HepG2 (cell line): ENCODE results near the gene OGFR. TPM values are rescaled to one million over a fixed set of nuclear protein-coding genes. Genes with fewer than 3 reads are reported as not detected.

Experiments used
- ATAC-seq: fragments of 200-7000 bp; cut with Tn5 transposase; 3 replicates; pipeline ENCODE4 v1.9.1; 2020; ENCODE audit warnings: mild to moderate bottlenecking, moderate library complexity
- BruUV-seq: library from RNA; stranded (reverse); fragments of 400-500 nt; replicated peaks from 2 replicates; lab custom pipeline; 2021; lab: Mats Ljungman, UMichigan
- CTCF ChIA-PET: fragments of 300-600 bp; formaldehyde crosslinking; extraction: SDS; loops from one replicate; lab custom pipeline; 2021; ENCODE audit warnings: low total read pairs, inconsistent platforms, low intra/inter-chr PET ratio; lab: Yijun Ruan, JAX
- POLR2A ChIA-PET: fragments of 350-600 bp; sonication (Branson Sonifier 250); formaldehyde crosslinking; loops from one replicate; lab custom pipeline; 2020; ENCODE audit warnings: antibody characterized with exemption, inconsistent platforms; lab: Yijun Ruan, JAX
- DNase-seq: peaks from one replicate; pipeline ENCODE4 v3.0.0-alpha.2; 2015; ENCODE audit warnings: low spot score
- FAIRE-seq: peaks from 3 replicates; lab custom pipeline; 2011; peaks lifted over from hg19 to GRCh38; lab: Jason Lieb, UNC
- H2AFZ ChIP-seq: one replicate; pipeline ENCODE4 v1.6.1; 2011; ENCODE audit warnings: low read length, inconsistent platforms
- H3K27ac ChIP-seq: fragments of 300-600 bp; 3 replicates; pipeline ENCODE4 v1.8.0; 2011; ENCODE audit warnings: mixed run types, mild to moderate bottlenecking, mixed read lengths, low read length, inconsistent platforms; ENCODE audit not compliant: insufficient read depth; ENCODE audit errors: extremely low read length
- H3K27me3 ChIP-seq, 2 experiments: fragments of 200-600 bp in 1 of 2; 2 replicates in 1 of 2; 3 replicates in 1 of 2; pipeline versions ENCODE4 v1.6.0 to v1.8.0; 2011; ENCODE audit warnings: low read length in 2 of 2, mild to moderate bottlenecking in 2 of 2, moderate library complexity in 2 of 2, inconsistent platforms in 1 of 2; ENCODE audit not compliant: insufficient read depth in 2 of 2, control insufficient read depth in 1 of 2
- H3K36me3 ChIP-seq, 2 experiments: fragments of 200-600 bp in 1 of 2; replicated peaks in 1 of 2; 2 replicates in 1 of 2; 3 replicates in 1 of 2; pipeline versions ENCODE4 v1.5.1 to v1.8.0; 2011; ENCODE audit warnings: low read length in 2 of 2, inconsistent platforms in 1 of 2; ENCODE audit not compliant: insufficient read depth in 2 of 2, control insufficient read depth in 1 of 2
- H3K4me1 ChIP-seq: 2 replicates; pipeline ENCODE4 v1.5.1; 2012; ENCODE audit warnings: low read length, inconsistent platforms; ENCODE audit not compliant: insufficient read depth
- H3K4me2 ChIP-seq: 2 replicates; pipeline ENCODE4 v1.6.0; 2011; ENCODE audit warnings: low read depth, low read length, inconsistent platforms
- H3K4me3 ChIP-seq, 3 experiments: fragments of 200-600 bp in 1 of 3; sonication (generic), shearing (Covaris generic) in 1 of 3; replicated peaks in 1 of 3; 2 replicates each; pipeline ENCODE4 v1.5.1; 2011 to 2016; ENCODE audit warnings: low read length in 3 of 3, inconsistent platforms in 2 of 3, low read depth in 2 of 3, mild to moderate bottlenecking in 2 of 3, control low read depth in 1 of 3, mixed read lengths in 1 of 3; ENCODE audit not compliant: insufficient read depth in 1 of 3
- H3K79me2 ChIP-seq: one replicate; pipeline ENCODE4 v1.6.1; 2011; ENCODE audit warnings: low read length, inconsistent platforms; ENCODE audit not compliant: insufficient read depth
- H3K9ac ChIP-seq: 2 replicates; pipeline ENCODE4 v1.6.0; 2011; ENCODE audit warnings: mild to moderate bottlenecking, low read depth, low read length, inconsistent platforms; ENCODE audit not compliant: insufficient read depth
- H3K9me3 ChIP-seq: 2 replicates; pipeline ENCODE4 v1.5.1; 2012; ENCODE audit warnings: mild to moderate bottlenecking, low read length
- H4K20me1 ChIP-seq: 2 replicates; pipeline ENCODE4 v1.6.0; 2011; ENCODE audit warnings: inconsistent platforms, mild to moderate bottlenecking, low read length, moderate library complexity; ENCODE audit not compliant: insufficient read depth
- CBFB ChIP-seq: sonication (generic); formaldehyde crosslinking; IDR thresholded peaks from 2 replicates; pipeline ENCODE4 v1.4.0; 2020; ENCODE audit warnings: missing genetic modification reagents
- HDAC1 ChIP-seq: sonication (generic); formaldehyde crosslinking; IDR thresholded peaks from 2 replicates; pipeline ENCODE4 v1.5.1; 2020; ENCODE audit warnings: mild to moderate bottlenecking, missing genetic modification reagents
- NR3C1 ChIP-seq: sonication (generic); formaldehyde crosslinking; IDR thresholded peaks from 2 replicates; pipeline ENCODE4 v1.4.0; 2020; ENCODE audit warnings: missing genetic modification reagents
- ZIK1 ChIP-seq: sonication (generic); formaldehyde crosslinking; IDR thresholded peaks from 2 replicates; pipeline ENCODE4 v1.5.0; 2020; ENCODE audit warnings: mild to moderate bottlenecking, low read depth, missing genetic modification reagents, borderline replicate concordance
- ZNF672 ChIP-seq: sonication (generic); formaldehyde crosslinking; IDR thresholded peaks from 2 replicates; pipeline ENCODE4 v1.8.1; 2022; ENCODE audit warnings: missing genetic modification reagents
- ZNF780A ChIP-seq: sonication (generic); formaldehyde crosslinking; IDR thresholded peaks from 2 replicates; pipeline ENCODE4 v1.8.0; 2022; ENCODE audit warnings: mild to moderate bottlenecking, missing genetic modification reagents, moderate library complexity
- WGBS: methylation state at CpG from one replicate; pipeline ENCODE4 v1.1.6; 2017; ENCODE audit warnings: low lambda C conversion rate; 5-methylcytosine and 5-hydroxymethylcytosine counted together
- in situ Hi-C: cut with HindIII; loops from 2 replicates; pipeline ENCODE4 v1.10.0; 2017; ENCODE audit warnings: low pct_unique_long_range_greater_than_20kb; ENCODE audit not compliant: extremely low pct_ligation_motif_present
- intact Hi-C: fragments of 100-400 bp; cut with micrococcal nuclease; formaldehyde crosslinking; loops from one replicate; pipeline ENCODE4 v1.10.0; 2022; ENCODE audit not compliant: unreplicated experiment
- polyA plus RNA-seq, 8 experiments: library from polyadenylated mRNA; depleted of rRNA in 3 of 8; stranded (reverse) in 7 of 8; unstranded in 1 of 8; fragments of >200 nt; fragmentation: Illumina TruSeq in 4 of 8; extraction: Trizol in 4 of 8; gene quantifications; 2 replicates each; pipeline versions ENCODE4 v1.2.1 to v1.2.3, GENCODE V29; 2011 to 2016; ENCODE audit warnings: low read depth in 4 of 8, missing spikeins in 1 of 8, mixed read lengths in 1 of 8; ENCODE audit not compliant: insufficient read depth in 1 of 8
- total RNA-seq, 5 experiments: library from RNA; depleted of rRNA; stranded (reverse); fragments of >200 nt; fragmentation: Illumina TruSeq; extraction: Trizol; gene quantifications; 2 replicates each; pipeline ENCODE4 v1.2.3, GENCODE V29; 2016; ENCODE audit warnings: low read depth in 1 of 5
- TF ChIP-seq, protein P1 (sequence below), 2 experiments: sonication (generic) in 1 of 2; formaldehyde crosslinking in 1 of 2; IDR thresholded peaks; 2 replicates each; pipeline versions ENCODE4 v1.5.1 to v1.6.1; 2011 to 2020; ENCODE audit warnings: borderline replicate concordance in 1 of 2, low read depth in 1 of 2, low read length in 1 of 2, mild to moderate bottlenecking in 1 of 2, missing genetic modification reagents in 1 of 2, moderate library complexity in 1 of 2
- TF ChIP-seq, protein P2 (sequence below): sonication (generic); formaldehyde crosslinking; IDR thresholded peaks from 2 replicates; pipeline ENCODE4 v1.4.0; 2020; ENCODE audit warnings: missing genetic modification reagents, mild to moderate bottlenecking, borderline replicate concordance
- TF ChIP-seq, protein P3 (sequence below): IDR thresholded peaks from 2 replicates; pipeline ENCODE4 v1.6.1; 2016; ENCODE audit warnings: mild to moderate bottlenecking, missing biosample characterization, missing genetic modification reagents

The OGFR gene
- total and polyA plus RNA-seq, 2 of the 13 experiments (the other 11 are each of a cell fraction or from before 2014, with no cell fraction given): 47.7 to 81.8 TPM

DNA sequence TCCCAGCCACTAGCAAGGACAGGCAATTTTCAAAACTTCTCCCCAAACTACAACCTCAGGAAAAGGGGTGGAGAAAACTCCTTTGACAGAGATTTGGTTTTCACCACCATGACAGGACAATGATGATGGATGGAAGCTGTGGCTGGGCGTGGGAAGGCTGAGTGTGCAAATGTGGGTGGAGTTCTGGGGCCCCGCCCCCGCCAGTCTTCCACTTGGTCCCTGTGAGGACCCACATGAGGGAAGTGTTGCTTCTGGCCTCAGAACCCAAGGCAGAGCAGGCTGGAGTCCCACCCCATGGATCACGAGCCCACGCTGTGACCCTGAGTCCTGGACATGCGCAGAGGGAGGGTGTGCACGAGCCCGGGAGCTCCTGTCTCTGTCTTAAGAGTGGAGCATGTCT, 29.9 kb upstream of the OGFR start (continued):
- TF ChIP-seq, protein P1, sequence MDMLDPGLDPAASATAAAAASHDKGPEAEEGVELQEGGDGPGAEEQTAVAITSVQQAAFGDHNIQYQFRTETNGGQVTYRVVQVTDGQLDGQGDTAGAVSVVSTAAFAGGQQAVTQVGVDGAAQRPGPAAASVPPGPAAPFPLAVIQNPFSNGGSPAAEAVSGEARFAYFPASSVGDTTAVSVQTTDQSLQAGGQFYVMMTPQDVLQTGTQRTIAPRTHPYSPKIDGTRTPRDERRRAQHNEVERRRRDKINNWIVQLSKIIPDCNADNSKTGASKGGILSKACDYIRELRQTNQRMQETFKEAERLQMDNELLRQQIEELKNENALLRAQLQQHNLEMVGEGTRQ (IDR thresholded peaks at IDR 0.05; ENCODE audit: low read depth, low read length): no peak
- TF ChIP-seq, protein P1 (CRISPR knock-in tag; IDR thresholded peaks at IDR 0.05; ENCODE audit: borderline replicate concordance): no peak

DNA sequence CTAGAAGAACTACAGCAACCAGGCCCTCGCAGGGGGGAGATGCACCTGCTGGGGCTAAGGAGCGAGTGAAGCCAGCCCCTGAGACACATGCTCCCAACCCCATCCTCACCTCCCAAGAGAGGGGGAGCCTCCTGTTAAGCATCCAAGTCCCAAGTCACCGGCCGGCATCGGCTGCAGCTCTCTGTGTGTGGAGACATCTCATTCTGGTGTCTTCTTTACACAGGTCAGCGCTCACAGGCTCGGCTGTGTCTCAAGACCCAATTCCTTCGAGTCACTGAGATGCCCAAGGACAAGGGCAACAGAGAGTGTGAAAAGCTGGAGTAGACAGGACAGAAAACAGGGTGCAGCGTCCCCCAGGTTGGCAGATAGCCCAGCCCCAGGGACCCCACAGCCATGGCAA, 29.4 kb upstream of the OGFR start:
- no TSS peak for BruUV-seq
- no peak overlapping the region for H3K27ac ChIP-seq
- DNase-seq: no peak
- 22% methylated on average over 9 of the region's 9 CpGs for WGBS
- CTCF ChIA-PET: no interaction called here
- POLR2A ChIA-PET: no interaction called here
- no peaks in the 10 kb centered on the region for H3K79me2 ChIP-seq
- TF ChIP-seq NR3C1 (no peak), ZIK1 (CRISPR knock-in tag) (no peak), ZNF780A (CRISPR knock-in tag) (no peak), CBFB (CRISPR knock-in tag) (no peak), ZNF672 (no peak), HDAC1 (no peak)
- TF ChIP-seq, protein P2, sequence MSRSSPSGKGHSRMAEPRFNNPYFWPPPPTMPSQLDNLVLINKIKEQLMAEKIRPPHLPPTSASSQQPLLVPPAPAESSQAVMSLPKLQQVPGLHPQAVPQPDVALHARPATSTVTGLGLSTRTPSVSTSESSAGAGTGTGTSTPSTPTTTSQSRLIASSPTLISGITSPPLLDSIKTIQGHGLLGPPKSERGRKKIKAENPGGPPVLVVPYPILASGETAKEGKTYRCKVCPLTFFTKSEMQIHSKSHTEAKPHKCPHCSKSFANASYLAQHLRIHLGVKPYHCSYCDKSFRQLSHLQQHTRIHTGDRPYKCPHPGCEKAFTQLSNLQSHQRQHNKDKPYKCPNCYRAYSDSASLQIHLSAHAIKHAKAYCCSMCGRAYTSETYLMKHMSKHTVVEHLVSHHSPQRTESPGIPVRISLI: no peak
- TF ChIP-seq, protein P3, sequence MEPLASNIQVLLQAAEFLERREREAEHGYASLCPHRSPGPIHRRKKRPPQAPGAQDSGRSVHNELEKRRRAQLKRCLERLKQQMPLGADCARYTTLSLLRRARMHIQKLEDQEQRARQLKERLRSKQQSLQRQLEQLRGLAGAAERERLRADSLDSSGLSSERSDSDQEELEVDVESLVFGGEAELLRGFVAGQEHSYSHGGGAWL: no peak
- TF ChIP-seq, all 625 proteins: peak for 0
- Histone ChIP-seq H4K20me1 (no peaks in the 10 kb centered on the region), H2AFZ (no peak overlapping the region), H3K27me3 (peaks cover 36 to 71% of the 10 kb centered on the region in 2 experiments), H3K9ac (no peak overlapping the region), H3K4me3 (no peak overlapping the region; a peak in 1 of 6 replicates), H3K4me1 (peaks cover 25% of the 10 kb centered on the region), H3K9me3 (no peaks in the 10 kb centered on the region), H3K36me3 (no peaks in the 10 kb centered on the region), H3K4me2 (no peak overlapping the region; the same call in 1 of the 2 replicates)
- in situ Hi-C loops (loop anchor here (10.0 to 25.0 kb wide), 2 partner anchors 90 to 263 kb away; no protein-coding TSS in a partner anchor), intact Hi-C loops (no loop called here)
- ATAC-seq (no peak), FAIRE-seq (no peak)
